Lower leg skin (tissue), 3 donors: ENCODE data around the gene SOCS6.

Experiments used
- POLR2A ChIP-seq, 2 donors: fragments of 450-650 bp; IDR thresholded peaks; one replicate each; pipeline ENCODE4 v1.6.1; 2016 to 2017; ENCODE audit warnings: antibody characterized with exemption in 2 of 2, mild to moderate bottlenecking in 1 of 2, moderate library complexity in 1 of 2
- TF ChIP-seq, protein P1 (sequence below), 3 donors: fragments of 450-650 bp; IDR thresholded peaks; one replicate each; pipeline ENCODE4 v1.5.1; 2016; ENCODE audit warnings: antibody characterized with exemption in 3 of 3, mild to moderate bottlenecking in 3 of 3, moderate library complexity in 2 of 3

DNA sequence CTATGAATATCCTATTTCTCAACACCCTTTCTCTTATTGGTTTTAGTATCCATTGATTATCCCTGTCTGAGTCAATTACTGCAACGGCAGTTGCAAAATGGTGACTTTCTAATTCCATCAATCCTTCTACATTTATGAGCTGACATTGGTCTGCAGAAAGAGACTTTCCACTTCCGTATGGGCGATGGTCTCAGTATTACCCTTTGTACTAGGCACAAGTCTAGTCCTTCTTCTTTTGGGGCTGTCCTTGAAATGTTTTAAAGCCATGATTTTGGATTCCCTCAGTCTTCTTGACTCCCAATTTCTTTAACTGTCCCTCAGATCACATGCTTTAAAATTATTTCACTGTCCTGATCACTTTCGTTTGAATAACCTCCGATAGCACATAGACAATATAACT lies 32.7 kb upstream of the SOCS6 start:
- TF ChIP-seq, protein P1, sequence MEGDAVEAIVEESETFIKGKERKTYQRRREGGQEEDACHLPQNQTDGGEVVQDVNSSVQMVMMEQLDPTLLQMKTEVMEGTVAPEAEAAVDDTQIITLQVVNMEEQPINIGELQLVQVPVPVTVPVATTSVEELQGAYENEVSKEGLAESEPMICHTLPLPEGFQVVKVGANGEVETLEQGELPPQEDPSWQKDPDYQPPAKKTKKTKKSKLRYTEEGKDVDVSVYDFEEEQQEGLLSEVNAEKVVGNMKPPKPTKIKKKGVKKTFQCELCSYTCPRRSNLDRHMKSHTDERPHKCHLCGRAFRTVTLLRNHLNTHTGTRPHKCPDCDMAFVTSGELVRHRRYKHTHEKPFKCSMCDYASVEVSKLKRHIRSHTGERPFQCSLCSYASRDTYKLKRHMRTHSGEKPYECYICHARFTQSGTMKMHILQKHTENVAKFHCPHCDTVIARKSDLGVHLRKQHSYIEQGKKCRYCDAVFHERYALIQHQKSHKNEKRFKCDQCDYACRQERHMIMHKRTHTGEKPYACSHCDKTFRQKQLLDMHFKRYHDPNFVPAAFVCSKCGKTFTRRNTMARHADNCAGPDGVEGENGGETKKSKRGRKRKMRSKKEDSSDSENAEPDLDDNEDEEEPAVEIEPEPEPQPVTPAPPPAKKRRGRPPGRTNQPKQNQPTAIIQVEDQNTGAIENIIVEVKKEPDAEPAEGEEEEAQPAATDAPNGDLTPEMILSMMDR (IDR thresholded peaks at IDR 0.05) = no peak
- no peak for TF ChIP-seq POLR2A (IDR thresholded peaks at IDR 0.05)
